NCI-H187 (cell line): ENCODE results near the gene HGFAC.
A peak's percentile ranks its signal among the peaks of the same experiment; 100 is the strongest.
"Not testable (repeated sequence)": the region's sequence is repeated elsewhere in the genome, so short reads cannot be mapped to it uniquely, and the experiment has no call there.

Source experiments
- DNase-seq, 2 experiments: peaks; one replicate each; lab custom pipeline; 2025; lab: John Stamatoyannopoulos, UW

HGFAC gene

DNA sequence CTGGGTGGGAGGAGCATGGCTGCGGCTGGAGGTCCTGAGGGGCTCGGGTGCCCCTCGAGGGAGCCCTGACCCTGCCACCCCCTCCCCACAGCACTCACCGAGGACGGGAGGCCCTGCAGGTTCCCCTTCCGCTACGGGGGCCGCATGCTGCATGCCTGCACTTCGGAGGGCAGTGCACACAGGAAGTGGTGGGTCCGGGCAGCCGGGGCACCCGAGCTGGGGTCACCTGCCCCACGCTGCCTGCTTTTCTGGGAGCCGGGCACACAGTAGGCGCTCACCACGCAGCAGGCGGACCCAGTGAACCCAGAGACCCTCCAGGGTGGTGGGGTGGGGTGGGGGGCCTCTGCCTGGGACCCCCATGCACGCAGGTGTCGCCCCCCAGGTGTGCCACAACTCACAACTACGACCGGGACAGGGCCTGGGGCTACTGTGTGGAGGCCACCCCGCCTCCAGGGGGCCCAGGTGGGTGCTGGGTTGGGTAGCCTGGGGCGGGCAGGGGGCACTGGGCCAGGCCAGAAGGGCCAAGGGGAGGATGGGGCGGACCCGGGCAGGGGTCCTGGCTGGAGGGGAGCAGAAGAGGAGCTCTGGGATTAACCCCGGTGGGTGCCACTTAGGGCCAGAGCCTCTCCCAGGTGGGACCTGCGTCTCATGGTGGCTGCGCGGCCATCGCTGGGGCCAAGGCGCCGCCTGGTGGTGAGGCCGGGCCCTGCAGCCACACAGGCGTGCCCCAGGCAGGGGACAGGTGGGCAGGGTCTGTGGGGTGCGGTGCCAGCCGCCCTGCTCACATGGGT is 1.4 kb downstream of the HGFAC start:
- peak; percentile 22 to 36 for DNase-seq

DNA sequence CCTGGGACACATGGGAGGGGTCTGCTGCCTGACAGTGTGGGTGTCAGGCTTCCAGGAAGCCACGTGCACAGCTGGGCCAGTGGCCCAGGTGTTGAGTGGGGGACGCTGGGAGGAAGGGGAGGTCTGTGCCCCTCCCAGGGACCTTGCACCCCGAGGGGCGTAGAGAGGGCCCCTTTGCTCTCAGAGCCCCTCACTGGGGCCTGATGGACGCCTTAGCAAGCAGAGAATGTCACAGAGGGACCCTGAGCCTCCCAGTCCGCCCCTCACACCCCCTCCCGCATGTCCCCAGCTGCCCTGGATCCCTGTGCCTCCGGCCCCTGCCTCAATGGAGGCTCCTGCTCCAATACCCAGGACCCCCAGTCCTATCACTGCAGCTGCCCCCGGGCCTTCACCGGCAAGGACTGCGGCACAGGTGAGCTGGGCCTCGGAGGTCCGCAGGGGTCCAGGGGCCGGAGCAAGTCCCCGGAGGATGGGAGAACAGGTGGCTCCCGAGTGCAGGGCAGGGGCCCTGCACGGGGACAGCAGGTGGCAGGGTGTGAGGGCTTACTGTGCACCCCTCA is 2.1 kb downstream of the HGFAC start:
- no peak for DNase-seq

DNA sequence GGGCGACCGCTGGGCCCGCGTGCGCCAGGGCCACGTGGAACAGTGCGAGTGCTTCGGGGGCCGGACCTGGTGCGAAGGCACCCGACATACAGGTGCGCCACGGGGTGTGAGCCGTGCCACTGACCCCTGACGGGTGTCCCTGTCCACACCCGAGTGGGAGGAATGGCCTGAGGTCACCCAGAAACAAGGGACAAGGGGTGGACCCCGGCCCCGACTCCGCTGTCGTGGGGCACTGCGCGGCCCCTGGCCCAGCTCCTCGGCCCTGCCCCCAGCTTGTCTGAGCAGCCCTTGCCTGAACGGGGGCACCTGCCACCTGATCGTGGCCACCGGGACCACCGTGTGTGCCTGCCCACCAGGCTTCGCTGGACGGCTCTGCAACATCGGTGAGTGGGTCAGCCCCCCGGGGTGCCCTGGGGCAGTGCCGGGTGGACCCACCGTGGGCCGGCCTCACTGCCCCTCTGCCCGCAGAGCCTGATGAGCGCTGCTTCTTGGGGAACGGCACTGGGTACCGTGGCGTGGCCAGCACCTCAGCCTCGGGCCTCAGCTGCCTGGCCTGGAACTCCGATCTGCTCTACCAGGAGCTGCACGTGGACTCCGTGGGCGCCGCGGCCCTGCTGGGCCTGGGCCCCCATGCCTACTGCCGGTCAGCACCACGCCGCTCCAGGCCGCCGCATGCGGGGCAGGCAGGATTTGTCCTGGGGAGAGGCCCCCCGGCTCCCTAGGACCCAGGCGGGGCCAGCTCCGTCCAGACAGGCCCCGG is 2.8 kb downstream of the HGFAC start:
- no peak for DNase-seq

DNA sequence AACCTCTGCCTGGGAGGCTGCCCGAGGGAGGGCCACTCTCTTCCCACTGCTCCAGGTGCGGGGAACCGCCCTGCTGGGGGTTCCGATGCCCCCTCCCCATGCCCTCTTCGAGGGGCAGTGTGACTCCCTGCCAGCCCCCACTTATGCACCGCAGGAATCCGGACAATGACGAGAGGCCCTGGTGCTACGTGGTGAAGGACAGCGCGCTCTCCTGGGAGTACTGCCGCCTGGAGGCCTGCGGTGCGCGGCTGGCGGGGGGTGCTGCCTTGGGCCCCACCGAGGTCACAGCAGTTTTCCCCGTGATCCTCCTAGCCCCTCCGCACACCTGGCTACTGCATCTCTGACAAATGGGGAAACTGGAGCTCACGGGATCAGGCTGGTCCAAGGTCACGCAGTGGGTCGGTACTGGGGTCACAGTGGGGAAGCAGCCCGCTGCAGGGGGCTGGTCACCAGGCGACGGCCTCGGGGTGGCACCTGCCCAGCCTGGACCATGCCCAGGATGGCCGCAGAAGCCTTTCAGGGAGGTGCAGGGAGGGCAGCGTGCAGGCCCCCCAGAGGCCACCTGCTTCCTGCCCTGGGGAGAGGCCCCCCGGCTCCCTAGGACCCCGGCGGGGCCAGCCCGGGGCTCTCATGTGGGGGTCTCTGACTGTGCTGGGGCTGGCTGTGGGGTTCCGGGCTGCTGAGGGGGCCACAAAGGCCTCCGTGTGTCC is 3.5 kb downstream of the HGFAC start:
- DNase-seq: no peak

DNA sequence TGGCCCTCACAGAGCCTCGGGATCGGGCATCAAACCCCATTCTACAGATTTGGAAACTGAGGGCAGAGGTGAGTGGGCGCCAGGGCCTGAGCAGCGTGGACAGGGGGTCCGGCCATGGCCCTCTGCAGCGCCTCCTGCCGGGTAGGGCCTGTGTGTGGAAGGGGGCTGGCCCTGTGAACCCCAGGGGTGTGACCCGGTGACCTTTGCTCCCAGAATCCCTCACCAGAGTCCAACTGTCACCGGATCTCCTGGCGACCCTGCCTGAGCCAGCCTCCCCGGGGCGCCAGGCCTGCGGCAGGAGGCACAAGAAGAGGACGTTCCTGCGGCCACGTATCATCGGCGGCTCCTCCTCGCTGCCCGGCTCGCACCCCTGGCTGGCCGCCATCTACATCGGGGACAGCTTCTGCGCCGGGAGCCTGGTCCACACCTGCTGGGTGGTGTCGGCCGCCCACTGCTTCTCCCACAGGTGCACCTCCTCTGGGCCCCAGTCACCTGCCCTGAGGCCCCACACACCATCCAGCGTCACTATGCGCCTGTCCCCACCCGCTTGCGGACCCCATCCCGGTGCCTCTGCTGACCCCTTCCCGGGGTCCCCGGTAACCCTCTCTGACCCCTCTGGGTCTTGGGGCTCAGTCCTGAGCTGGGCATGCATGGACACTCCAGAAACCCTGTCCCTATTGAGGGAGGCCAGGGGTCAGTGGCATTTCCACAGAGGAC is 4.2 kb downstream of the HGFAC start:
- no peak for DNase-seq

DNA sequence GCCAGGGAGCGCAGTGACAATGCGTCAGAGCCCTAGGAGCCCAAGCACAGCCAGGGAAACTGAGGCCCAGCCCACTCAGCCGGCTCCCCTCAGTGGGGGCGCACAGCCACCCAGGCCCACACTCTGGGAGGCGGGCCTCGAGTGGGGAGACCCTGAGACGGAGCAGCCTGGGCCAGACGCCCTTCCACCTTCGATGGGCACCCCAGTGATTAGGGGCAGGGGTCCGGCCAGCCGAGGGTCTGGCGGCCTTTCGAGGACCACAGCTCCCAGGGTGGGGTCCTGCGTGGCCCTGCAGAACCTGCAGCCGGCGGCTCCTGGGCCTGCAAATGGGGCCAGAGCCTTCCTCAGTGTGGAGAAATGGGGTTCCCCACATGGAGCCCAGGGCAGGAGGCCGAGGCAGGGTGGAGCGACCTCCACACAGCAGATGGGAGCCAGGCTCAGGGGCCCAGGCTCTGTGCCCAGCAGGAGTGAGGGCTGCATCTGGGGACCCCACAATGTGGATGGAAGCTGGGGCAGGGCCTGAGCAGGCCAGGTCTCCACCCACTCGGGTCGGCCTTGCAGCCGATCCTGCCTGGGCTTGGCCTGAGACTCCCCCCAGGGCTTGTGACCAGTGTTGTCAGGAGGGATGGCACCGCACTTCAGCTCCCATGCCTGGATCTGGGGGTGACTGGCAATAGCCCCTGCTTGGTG is 5.0 kb downstream of the HGFAC start:
- no peak for DNase-seq

DNA sequence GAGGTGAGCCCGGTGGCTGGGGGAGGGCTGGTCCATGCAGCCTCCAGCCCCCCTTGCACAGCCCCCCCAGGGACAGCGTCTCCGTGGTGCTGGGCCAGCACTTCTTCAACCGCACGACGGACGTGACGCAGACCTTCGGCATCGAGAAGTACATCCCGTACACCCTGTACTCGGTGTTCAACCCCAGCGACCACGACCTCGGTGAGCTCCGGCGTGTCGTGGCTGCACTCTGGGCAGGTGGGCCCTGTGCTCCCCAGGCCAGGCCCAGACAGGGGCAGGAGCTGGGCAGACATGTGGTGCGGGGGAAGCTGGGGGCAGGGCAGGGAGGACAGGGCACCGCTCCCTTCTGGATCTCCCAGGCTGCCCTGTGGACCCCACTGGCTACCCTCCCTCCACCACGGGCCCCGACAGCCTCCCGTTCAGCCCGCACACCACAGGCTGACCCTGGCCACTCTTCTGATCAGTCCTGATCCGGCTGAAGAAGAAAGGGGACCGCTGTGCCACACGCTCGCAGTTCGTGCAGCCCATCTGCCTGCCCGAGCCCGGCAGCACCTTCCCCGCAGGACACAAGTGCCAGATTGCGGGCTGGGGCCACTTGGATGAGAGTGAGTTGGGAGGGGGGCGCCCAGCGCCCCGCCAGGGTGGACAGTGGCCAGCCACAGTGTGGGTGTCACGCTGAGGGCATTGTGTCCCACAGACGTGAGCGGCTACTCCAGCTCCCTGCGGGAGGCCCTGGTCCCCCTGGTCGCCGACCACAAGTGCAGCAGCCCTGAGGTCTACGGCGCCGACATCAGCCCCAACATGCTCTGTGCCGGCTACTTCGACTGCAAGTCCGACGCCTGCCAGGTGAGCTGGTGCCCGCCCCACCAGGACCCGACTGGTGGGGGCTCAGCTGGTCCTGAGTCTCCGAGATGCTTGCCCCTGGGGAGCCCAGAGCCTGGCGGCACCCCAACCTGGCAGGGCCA is 5.9 kb downstream of the HGFAC start:
- no peak for DNase-seq

DNA sequence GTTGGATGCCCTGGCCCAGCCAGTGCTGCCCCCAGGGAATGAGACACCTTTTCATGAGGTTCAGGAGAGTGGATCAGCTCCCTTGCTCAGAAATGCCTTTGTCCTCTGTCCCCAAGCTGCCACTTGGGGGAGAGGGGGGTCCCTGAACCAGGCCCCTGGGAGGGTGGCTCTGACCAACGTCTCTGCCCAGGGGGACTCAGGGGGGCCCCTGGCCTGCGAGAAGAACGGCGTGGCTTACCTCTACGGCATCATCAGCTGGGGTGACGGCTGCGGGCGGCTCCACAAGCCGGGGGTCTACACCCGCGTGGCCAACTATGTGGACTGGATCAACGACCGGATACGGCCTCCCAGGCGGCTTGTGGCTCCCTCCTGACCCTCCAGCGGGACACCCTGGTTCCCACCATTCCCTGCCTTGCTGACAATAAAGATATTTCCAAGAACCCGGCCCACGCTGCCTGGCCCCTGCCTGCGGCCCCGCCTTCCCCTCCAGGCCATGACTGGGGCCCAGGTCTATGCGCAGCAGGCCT is 7.3 kb downstream of the HGFAC start:
- DNase-seq: no peak

DNA sequence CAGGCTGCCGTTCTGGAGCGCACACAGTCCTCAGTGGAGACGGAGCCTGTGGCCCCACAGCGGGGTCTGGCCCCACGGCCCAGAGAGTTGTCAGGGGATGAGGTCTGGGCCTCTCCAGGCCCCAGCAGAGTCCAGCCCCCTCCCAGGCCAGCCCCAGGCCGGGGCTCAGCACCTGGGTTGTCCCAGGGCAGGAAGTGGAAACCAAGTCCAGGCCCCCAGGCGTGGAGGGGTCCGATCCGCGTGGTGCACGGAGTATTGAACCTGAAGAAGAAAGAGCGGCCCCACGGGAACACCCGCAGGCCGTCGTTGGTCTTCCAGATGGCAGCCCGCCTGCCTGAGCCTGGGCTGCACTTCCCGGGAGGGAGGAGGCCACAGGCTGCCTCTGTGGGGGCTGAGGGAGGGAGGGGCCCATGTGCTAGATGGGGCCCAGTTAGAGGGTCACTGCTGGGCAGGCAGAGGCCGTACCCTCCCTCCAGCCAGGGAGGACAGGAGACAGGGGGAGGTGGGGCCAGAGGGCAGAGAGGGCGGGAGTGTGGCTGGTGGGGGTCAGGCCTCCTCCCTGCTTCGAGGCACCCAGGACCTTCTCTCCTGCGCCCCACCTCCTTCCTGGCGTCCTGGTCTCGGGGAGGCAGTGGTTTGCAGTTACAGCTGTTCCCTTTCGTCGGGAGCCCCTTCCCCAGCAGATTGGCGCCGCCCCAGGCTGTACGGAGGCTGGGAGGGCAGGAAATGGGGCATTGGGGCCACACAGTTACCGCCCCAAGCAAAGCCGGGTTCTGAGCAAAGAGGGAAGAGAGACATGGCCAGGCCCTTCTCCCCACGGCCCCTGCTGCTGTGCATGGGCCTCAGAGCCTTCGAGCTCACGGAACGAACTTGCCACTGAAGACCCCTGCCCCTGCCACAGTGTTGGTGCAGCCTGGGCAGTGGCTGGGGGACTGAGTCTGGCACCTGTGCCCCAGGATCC is 8.1 kb downstream of the HGFAC start:
- no peak for DNase-seq

DNA sequence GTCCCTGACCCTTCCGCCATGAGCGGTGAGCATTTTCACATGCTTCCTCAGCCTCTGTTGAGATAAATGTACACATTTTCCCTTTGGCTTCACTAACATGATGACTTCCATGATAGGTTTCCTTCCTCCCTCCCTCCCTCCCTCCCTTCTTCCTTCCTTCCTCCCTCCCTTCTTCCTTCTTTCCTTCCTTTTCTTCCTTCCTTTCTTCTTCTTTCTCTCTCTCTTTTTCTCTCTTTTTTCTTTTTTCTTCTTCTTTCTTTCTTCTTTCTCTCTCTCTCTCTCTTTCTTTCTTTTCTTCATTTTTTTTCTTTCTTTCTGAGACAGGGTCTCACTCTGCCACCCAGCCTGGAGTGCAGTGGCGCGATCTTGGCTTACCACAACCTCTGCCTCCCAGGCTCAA is 8.9 kb downstream of the HGFAC start:
- no peak for DNase-seq

DNA sequence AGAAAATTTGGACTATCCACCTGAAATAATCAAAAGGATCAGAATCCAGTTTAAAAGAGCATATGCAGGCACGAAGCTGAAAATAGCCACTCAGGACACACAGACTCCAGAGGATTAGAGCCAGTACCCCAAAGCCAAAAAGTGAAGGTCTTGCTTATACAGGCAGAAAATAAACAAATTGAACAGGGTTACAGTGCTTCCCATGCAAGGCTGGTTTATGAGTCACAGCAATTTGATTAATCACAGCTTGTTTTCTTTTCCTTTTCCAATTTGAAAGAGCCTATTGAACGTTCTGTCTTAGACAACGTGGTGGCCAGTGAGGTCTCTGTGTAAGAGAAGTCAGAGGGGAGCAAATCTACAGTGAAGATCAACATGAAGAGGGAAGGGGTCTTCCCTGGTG is 10.2 kb downstream of the HGFAC start:
- DNase-seq: no peak

DNA sequence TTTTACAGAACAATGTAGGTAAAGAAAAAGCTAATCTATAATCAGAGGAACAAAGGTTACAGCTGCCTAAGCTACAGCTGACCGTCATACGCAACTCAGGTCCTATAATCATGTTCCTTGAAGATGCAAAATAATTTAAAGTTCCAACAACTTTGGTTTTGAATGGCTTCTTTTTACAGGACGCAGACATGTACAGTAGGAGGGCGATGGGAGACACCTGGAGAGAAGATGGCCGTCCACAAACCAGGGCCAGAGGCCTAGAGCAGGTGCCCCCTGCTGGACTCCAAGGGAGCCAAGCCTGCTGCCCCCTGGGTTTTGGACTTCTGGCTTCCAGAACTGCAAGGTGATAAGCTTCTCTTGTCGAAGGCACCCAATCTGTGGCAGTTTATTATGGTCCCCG is 10.6 kb downstream of the HGFAC start:
- no peak for DNase-seq

DNA sequence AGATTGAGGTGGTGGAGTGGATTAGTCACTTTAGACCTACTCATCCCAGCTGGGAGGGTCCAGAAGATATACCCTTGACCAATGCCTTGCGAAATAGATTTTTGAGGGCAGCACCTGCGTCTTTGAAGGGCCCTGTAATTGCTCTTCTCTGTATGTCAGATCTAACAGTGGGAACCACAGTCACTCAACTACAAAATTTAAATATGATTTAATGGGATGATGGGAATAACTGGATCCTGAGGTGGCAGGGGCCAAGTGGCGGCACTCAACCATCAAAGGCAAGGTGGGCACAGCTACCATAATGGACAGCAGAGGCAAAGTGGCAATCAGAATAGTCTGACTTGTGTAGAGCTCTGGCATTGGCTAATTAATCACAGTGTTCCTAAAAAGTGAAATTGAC is 13.8 kb downstream of the HGFAC start:
- not testable (repeated sequence) for DNase-seq

DNA sequence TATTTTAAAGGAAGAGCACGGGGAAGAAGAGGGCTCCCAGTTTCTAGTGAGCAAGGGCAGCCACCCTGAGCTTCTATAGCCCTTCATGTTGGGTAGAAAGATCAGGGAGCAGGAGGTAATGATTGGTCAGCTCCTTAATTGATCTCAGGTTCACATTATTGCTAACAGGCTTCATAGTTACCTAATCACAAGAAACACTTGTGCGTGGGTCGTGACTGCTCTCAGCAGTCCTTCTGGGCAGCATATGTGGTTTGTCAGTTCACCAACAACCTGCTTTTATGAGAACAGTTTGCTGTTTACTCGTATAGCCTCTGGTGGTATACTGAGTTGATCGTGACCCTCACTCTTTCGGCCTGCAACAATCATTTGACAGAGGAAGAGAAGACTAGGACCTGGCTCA is 16.6 kb downstream of the HGFAC start:
- DNase-seq: no peak

DNA sequence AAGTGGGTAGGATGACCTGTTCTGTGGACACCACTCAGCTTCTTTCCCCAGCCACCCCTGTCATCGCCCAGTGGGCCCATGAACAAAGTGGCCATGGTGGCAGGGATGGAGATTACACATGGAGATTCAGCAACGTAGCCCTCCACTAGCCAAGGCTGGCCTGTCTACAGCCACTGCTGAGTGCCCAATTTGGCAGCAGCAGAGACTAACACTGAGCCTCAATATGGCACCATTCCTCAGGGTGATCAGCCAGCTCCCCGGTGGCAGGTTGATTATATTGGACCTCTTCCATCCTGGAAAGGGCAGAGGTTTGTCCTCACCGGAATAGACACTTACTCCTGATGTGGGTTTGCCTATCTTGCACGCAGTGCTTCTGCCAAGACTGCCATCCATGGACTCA is 17.4 kb downstream of the HGFAC start:
- DNase-seq: not testable (repeated sequence)

DNA sequence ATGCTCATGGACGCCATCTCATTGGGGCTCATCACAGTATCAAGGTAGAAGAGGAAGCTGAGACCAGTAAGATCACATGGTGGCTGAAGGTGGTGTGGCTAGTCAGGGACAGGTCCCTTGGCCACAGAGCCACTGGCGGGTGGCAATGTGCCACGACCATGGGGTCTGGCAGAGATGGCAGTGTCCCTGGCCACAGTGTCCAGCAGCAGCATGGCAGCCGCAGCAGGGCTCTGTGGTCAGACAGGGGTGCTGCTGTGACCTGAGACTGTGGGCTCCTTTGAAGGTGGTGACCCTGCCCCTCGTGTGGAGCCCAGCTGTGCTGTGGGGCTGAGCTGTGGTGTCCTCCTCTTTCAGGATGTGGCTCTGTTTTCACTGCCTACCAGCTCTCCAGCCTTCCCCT is 19.2 kb downstream of the HGFAC start:
- DNase-seq: no peak

DNA sequence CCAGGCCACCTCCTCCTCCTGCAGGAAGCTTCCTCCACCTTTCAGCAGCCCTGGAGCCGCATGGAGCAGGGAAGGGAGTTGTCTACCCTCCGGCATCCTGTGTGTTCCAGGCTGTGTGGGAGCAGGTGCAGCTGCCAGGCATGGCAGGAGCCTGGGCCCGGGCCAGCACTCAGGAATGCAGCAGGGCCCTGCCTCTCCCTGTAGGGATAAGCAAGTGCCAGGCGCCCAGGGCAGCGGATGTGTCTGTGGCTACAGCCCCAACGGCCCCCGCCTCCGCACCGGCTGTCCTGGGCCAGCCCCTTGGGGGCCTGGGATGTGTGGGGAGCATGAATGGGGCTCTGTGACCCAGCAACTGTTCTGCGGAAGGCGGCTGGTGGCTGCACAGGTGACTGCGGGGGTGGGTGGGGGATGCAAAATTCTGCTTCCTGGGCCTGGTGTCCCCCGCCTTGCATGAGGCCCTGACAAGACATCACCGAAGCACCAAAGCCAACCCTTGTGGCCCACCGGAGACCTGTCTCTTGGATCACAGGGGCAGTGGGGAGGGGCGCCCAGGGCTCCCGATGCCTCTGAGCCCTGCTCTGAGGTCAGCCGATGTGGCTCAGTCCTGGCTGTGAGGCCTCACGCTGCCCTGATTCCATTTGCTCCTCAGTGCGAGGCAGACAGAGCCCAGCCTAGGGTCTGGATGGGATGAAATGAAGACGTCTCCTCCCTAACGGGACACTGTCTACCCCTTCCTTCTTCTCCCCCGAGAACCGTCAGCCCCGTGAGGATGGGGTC is 19.9 kb downstream of the HGFAC start:
- no peak for DNase-seq

DNA sequence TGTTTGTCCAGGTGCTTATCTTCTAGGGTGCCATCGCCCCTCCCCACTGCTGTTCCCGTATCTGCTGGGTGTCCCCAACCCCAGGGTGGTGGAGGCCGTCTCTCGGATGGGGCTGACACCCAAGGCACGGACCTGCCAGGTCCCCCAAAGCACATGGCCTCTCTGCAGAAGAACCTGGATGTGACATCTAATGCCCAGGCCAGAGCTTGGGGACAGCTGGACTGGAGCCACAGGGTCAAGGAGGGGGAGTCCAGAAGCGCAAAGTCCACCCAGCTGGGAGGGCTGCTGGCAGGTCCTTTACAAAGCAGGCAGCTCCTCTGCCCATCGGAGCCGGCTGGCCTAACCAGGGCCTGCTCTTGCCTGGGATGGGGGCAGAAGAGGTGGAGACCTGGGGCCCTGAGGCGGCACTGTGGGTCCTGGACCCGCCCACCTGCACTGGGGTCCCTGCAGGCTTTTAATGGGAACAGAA is 20.6 kb downstream of the HGFAC start:
- no peak for DNase-seq
